Neutrophil (primary cell): ENCODE data around the gene MYH9.
"Not testable (repeated sequence)": the region's sequence is repeated elsewhere in the genome, so short reads cannot be mapped to it uniquely, and the experiment has no call there.

Experiments
- H3K27ac ChIP-seq: fragments of 200-600 bp; sonication (generic); 2 replicates; pipeline ENCODE4 v1.5.1; 2016; ENCODE audit warnings: mild to moderate bottlenecking, moderate library complexity
- H3K27me3 ChIP-seq: fragments of 200-600 bp; sonication (generic); 2 replicates; pipeline ENCODE4 v1.6.0; 2016; ENCODE audit warnings: mild to moderate bottlenecking
- H3K36me3 ChIP-seq: fragments of 200-600 bp; sonication (generic); 2 replicates; pipeline ENCODE4 v1.5.1; 2017
- H3K4me1 ChIP-seq, 2 experiments: fragments of 200-600 bp in 1 of 2; sonication (generic) in 1 of 2; 1 replicate in 1 of 2; 2 replicates in 1 of 2; pipeline versions ENCODE4 v1.5.1 to v1.6.1; 2013 to 2016; ENCODE audit warnings: low read depth in 1 of 2, low read length in 1 of 2, mild to moderate bottlenecking in 1 of 2, moderate library complexity in 1 of 2; ENCODE audit not compliant: control insufficient read depth in 1 of 2, insufficient read depth in 1 of 2
- H3K4me3 ChIP-seq, 2 experiments: fragments of 200-600 bp in 1 of 2; sonication (generic) in 1 of 2; 1 replicate in 1 of 2; 2 replicates in 1 of 2; pipeline ENCODE4 v1.5.1; 2013 to 2016; ENCODE audit warnings: low read depth in 1 of 2, low read length in 1 of 2, mild to moderate bottlenecking in 1 of 2, moderate library complexity in 1 of 2
- H3K9me3 ChIP-seq: fragments of 200-600 bp; sonication (generic); 2 replicates; pipeline ENCODE4 v1.5.1; 2016
- CTCF ChIP-seq: fragments of 200-600 bp; sonication (generic); IDR thresholded peaks from 2 replicates; pipeline ENCODE4 v1.5.1; 2016; ENCODE audit warnings: antibody characterized with exemption

The MYH9 gene

GRCh38 chr22:36417281-36417686, 29.5 kb upstream of the MYH9 start:
- peak overlapping the region; percentile 61 for H3K27ac ChIP-seq
- TF ChIP-seq CTCF, result no peak

GRCh38 chr22:36415415-36416168, 27.8 kb upstream of the MYH9 start:
- Histone ChIP-seq H3K27me3 (no peaks in the 10 kb centered on the region), H3K4me1 (peaks cover 48 to 54% of the 10 kb centered on the region in 2 experiments), H3K27ac (peak overlapping the region; percentile 56), H3K4me3 (no peak overlapping the region), H3K36me3 (no peaks in the 10 kb centered on the region), H3K9me3 (no peaks in the 10 kb centered on the region)
- TF ChIP-seq CTCF, result no peak

More at GRCh38 chr22:36417281-36417686, 29.5 kb upstream of the MYH9 start:
- no peak overlapping the region for H3K4me3 ChIP-seq
- H3K4me1 ChIP-seq, result peaks cover 48 to 54% of the 10 kb centered on the region in 2 experiments
- no peaks in the 10 kb centered on the region for H3K36me3 ChIP-seq
- no peaks in the 10 kb centered on the region for H3K9me3 ChIP-seq
- no peaks in the 10 kb centered on the region for H3K27me3 ChIP-seq

- Histone ChIP-seq H3K4me1 (peaks cover 54 to 61% of the 10 kb centered on the region in 2 experiments), H3K36me3 (no peaks in the 10 kb centered on the region), H3K27me3 (no peaks in the 10 kb centered on the region), H3K4me3 (no peak overlapping the region), H3K27ac (no peak overlapping the region), H3K9me3 (no peaks in the 10 kb centered on the region)
- TF ChIP-seq CTCF, result no peak
Observed at GRCh38 chr22:36413022-36413775, 25.4 kb upstream of the MYH9 start.

GRCh38 chr22:36411589-36412258, 24.0 kb upstream of the MYH9 start:
- H3K4me3 ChIP-seq, result no peak overlapping the region
- H3K36me3 ChIP-seq, result no peaks in the 10 kb centered on the region
- TF ChIP-seq CTCF, result no peak
- peak overlapping the region; percentile 43 for H3K27ac ChIP-seq
- H3K27me3 ChIP-seq, result no peaks in the 10 kb centered on the region
- H3K4me1 ChIP-seq, result peaks cover 59 to 64% of the 10 kb centered on the region in 2 experiments
- no peaks in the 10 kb centered on the region for H3K9me3 ChIP-seq

- H3K27ac ChIP-seq, result peak overlapping the region; percentile 95
- no peaks in the 10 kb centered on the region for H3K9me3 ChIP-seq
- H3K27me3 ChIP-seq, result no peaks in the 10 kb centered on the region
- no peaks in the 10 kb centered on the region for H3K36me3 ChIP-seq
- peak; percentile 21 for TF ChIP-seq CTCF
- peak overlapping the region; percentile 59 to 63 for H3K4me3 ChIP-seq
- peaks cover 60 to 65% of the 10 kb centered on the region in 2 experiments for H3K4me1 ChIP-seq
Observed at GRCh38 chr22:36409911-36410756, 22.4 kb upstream of the MYH9 start.

GRCh38 chr22:36409554-36409910, 21.8 kb upstream of the MYH9 start:
- H3K36me3 ChIP-seq, H3K27me3 ChIP-seq, H3K9me3 ChIP-seq: not testable (repeated sequence)
- Histone ChIP-seq H3K4me1 (peaks cover 65 to 70% of the 10 kb centered on the region in 2 experiments), H3K27ac (peak overlapping the region; percentile 95), H3K4me3 (peak overlapping the region; percentile 59 to 63)
